NK-92 (cell line): Measurements from ENCODE around the gene LARP1B.
"Not testable (repeated sequence)": the region's sequence is repeated elsewhere in the genome, so short reads cannot be mapped to it uniquely, and the experiment has no call there.

ENCODE experiments used
- DNase-seq: peaks from one replicate; lab custom pipeline; 2025; ENCODE audit not compliant: unreplicated experiment; lab: John Stamatoyannopoulos, UW

LARP1B gene

GRCh38 chr4:128220286-128221235 lies 159.4 kb downstream of the LARP1B start:
- no peak for DNase-seq

- no peak for DNase-seq
These were observed 160.5 kb downstream of the LARP1B start for GRCh38 chr4:128221586-128221985.

- DNase-seq, result no peak
These were observed 164.0 kb downstream of the LARP1B start for GRCh38 chr4:128225148-128225547.

- no peak for DNase-seq
These were observed 167.0 kb downstream of the LARP1B start for GRCh38 chr4:128227991-128228571.

GRCh38 chr4:128228845-128229795 lies 168.0 kb downstream of the LARP1B start:
- DNase-seq, result no peak

- no peak for DNase-seq
These were observed 171.6 kb downstream of the LARP1B start for GRCh38 chr4:128232719-128233118.

- no peak for DNase-seq
These were observed 173.7 kb downstream of the LARP1B start for GRCh38 chr4:128234836-128235235.

- no peak for DNase-seq
These were observed 179.9 kb downstream of the LARP1B start for GRCh38 chr4:128241019-128241418.

- DNase-seq, result no peak
These were observed 180.4 kb downstream of the LARP1B start for GRCh38 chr4:128241425-128241913.

- DNase-seq, result no peak
These were observed 180.9 kb downstream of the LARP1B start for GRCh38 chr4:128241981-128242380.

- DNase-seq, result no peak
These were observed 181.5 kb downstream of the LARP1B start for GRCh38 chr4:128242601-128243000.

GRCh38 chr4:128244379-128244778 lies 183.3 kb downstream of the LARP1B start:
- DNase-seq, result no peak

GRCh38 chr4:128245391-128245790 lies 184.3 kb downstream of the LARP1B start:
- not testable (repeated sequence) for DNase-seq

- no peak for DNase-seq
These were observed 186.8 kb downstream of the LARP1B start for GRCh38 chr4:128247906-128248305.

GRCh38 chr4:128249787-128250668 lies 188.9 kb downstream of the LARP1B start:
- no peak for DNase-seq

- no peak for DNase-seq
These were observed 194.8 kb downstream of the LARP1B start for GRCh38 chr4:128255906-128256305.

GRCh38 chr4:128256539-128256938 lies 195.4 kb downstream of the LARP1B start:
- DNase-seq, result no peak

- not testable (repeated sequence) for DNase-seq
These were observed 197.1 kb downstream of the LARP1B start for GRCh38 chr4:128258166-128258565.

GRCh38 chr4:128259889-128260288 lies 198.8 kb downstream of the LARP1B start:
- not testable (repeated sequence) for DNase-seq
